Measurements from ENCODE around the gene MYH7. TPM values are rescaled to one million over a fixed set of nuclear protein-coding genes. Genes with fewer than 3 reads are reported as not detected.

Gene MYH7
- total RNA-seq, 1 donor from 2014 or later: not detected

DNA sequence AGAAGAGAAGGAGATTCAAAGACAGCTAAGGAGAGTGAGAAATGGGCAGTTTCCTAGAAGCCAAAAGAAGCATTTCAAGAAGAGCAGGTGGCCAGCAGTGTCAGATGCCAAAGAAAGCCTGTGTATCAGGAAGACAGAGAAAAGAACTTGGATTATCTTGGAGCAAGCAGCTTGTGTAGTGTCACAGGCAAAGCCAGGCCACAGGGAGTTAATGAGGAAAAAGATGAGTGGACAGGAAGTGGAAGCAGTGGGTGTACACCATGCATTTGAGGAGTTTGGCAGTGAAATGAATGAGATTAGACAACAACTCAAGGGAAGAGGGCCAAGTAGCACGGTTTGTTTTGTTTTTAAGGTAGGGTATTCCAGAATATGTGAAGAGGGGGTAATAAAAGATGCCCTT lies 5.6 kb upstream of the MYH7 start:
- Histone ChIP-seq H3K27ac (no peak overlapping the region), H3K9me3 (no peaks in the 10 kb centered on the region), H3K4me3 (no peak overlapping the region), H3K36me3 (no peaks in the 10 kb centered on the region), H3K4me1 (no peaks in the 10 kb centered on the region), H3K27me3 (no peaks in the 10 kb centered on the region)
- no peak for TF ChIP-seq POLR2AphosphoS5 (IDR thresholded peaks at IDR 0.05; ENCODE audit: insufficient read depth in 1 of 2, low read depth in 1 of 2)
- TF ChIP-seq, protein P1, sequence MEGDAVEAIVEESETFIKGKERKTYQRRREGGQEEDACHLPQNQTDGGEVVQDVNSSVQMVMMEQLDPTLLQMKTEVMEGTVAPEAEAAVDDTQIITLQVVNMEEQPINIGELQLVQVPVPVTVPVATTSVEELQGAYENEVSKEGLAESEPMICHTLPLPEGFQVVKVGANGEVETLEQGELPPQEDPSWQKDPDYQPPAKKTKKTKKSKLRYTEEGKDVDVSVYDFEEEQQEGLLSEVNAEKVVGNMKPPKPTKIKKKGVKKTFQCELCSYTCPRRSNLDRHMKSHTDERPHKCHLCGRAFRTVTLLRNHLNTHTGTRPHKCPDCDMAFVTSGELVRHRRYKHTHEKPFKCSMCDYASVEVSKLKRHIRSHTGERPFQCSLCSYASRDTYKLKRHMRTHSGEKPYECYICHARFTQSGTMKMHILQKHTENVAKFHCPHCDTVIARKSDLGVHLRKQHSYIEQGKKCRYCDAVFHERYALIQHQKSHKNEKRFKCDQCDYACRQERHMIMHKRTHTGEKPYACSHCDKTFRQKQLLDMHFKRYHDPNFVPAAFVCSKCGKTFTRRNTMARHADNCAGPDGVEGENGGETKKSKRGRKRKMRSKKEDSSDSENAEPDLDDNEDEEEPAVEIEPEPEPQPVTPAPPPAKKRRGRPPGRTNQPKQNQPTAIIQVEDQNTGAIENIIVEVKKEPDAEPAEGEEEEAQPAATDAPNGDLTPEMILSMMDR (IDR thresholded peaks at IDR 0.05): no peak
- TF ChIP-seq POLR2A (IDR thresholded peaks at IDR 0.05): no peak
- intact Hi-C loops (cut with DNase I): no loop called here
- DNase-seq (ENCODE audit: extremely low spot score in 2 of 2): no peak

GRCh38 chr14:23439107-23439835 lies 3.8 kb upstream of the MYH7 start:
- TF ChIP-seq, protein P1 (IDR thresholded peaks at IDR 0.05): no peak
- TF ChIP-seq POLR2AphosphoS5 (IDR thresholded peaks at IDR 0.05; ENCODE audit: insufficient read depth in 1 of 2, low read depth in 1 of 2): no peak
- no peak for TF ChIP-seq POLR2A (IDR thresholded peaks at IDR 0.05)
- no peak overlapping the region for H3K27ac ChIP-seq
- H3K4me3 ChIP-seq: no peak overlapping the region
- no peaks in the 10 kb centered on the region for H3K9me3 ChIP-seq
- H3K27me3 ChIP-seq: no peaks in the 10 kb centered on the region
- no peaks in the 10 kb centered on the region for H3K4me1 ChIP-seq
- DNase-seq (ENCODE audit: extremely low spot score in 2 of 2): peak in 1 of 2 donors; percentile 52
- H3K36me3 ChIP-seq: no peaks in the 10 kb centered on the region
- intact Hi-C loops (cut with DNase I): no loop called here

DNA sequence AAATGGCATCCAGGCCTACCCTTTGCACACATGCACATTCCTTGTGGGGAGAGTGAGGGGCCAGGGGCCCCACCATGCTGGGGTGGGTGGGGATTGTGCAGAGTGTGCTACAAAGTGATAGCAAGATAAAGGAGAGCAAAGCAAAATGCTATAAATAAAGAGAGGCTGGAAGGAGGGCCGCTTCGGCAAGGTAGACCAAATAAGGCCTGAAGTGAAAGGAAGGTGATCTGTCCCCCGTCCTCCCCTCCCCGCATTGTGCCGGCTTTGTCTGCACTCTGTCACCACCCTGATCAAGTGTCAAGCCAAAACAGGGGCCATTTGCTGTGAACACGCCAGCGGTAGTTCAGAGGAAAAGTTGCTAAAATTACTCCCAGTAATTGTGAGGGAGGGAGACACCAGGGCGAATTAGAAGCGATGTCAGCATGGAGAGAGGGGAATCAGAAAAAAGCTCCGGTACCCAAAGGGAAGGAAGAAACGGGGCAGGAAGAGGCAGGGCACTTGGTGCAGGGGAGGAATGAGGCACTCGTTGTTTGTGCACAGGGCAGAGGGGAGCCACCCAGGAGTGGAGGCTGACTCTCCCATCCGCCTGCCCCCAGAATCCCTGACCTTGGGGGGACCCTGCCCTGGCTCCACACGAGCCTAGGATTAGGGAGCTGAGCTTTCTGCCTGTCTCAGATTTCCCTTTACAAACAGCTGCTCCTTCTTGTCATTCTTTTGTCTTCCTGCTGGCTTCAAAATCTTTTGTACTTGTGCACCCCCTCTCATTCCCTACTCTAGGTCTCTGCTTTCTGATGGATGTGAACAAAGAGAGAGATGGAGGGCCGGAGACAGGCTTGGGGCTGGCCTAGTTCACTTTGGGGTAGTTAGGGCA lies 2.9 kb upstream of the MYH7 start:
- intact Hi-C loops (cut with DNase I): no loop called here
- peak in 1 of 2 donors; percentile 52 for DNase-seq (ENCODE audit: extremely low spot score in 2 of 2)
- H3K27me3 ChIP-seq: no peaks in the 10 kb centered on the region
- no peak for TF ChIP-seq POLR2A (IDR thresholded peaks at IDR 0.05)
- no peak for TF ChIP-seq POLR2AphosphoS5 (IDR thresholded peaks at IDR 0.05; ENCODE audit: insufficient read depth in 1 of 2, low read depth in 1 of 2)
- TF ChIP-seq, protein P1 (IDR thresholded peaks at IDR 0.05): no peak
- no peak overlapping the region for H3K4me3 ChIP-seq
- H3K36me3 ChIP-seq: no peaks in the 10 kb centered on the region
- no peaks in the 10 kb centered on the region for H3K4me1 ChIP-seq
- no peak overlapping the region for H3K27ac ChIP-seq
- H3K9me3 ChIP-seq: no peaks in the 10 kb centered on the region

DNA sequence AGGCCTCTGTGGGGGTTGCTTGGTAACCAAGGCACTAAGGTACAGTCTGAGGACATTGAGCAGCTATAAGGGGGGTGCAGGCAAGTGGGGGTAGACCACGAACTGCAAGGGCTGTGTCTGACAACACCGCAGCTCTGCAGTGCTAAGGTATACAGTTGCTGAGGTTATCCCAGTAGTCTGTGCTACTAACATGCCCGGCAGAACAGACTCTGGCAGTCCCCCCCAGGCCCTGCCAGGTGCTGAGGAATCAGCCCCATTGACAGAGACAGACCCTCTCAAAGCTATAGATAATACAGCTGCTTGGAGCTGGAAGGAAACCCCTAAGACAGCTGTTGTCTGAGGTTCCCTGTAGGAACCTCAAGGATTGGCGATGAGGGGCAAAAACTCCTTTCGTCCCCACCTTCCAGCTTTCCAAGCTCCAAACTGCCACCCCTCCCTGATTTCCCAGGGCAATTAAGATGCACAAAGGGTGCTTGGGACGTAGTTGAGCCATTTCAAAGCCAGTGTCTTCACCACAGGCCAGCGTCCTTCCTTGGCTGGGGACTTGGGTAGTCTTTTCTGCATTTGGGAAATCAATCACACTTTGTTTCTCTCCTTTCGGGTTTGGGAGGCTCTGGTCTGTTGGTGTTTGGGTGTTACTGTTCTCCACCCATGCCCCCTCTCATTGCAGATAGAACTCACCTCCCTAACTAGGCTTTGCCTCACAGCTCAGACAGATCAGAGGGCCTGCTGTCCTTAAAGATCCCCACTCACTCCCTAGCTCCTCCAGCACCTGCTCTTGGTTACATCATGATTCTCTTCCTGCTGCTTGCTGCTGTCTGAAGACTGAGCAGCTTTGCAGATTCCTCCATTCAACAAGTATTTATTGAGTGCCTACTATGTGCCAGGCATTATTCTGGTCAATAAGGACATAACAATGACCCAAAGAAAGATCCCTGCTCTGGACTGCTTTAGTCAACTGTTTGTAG lies 2.0 kb upstream of the MYH7 start:
- Histone ChIP-seq H3K27ac (no peak overlapping the region), H3K9me3 (no peaks in the 10 kb centered on the region), H3K4me1 (no peaks in the 10 kb centered on the region), H3K27me3 (no peaks in the 10 kb centered on the region), H3K36me3 (no peaks in the 10 kb centered on the region), H3K4me3 (no peak overlapping the region)
- intact Hi-C loops (cut with DNase I): no loop called here
- DNase-seq (ENCODE audit: extremely low spot score in 2 of 2): peak in 1 of 2 donors; percentile 43
- TF ChIP-seq, protein P1 (IDR thresholded peaks at IDR 0.05): no peak
- TF ChIP-seq POLR2A (IDR thresholded peaks at IDR 0.05) (no peak), POLR2AphosphoS5 (IDR thresholded peaks at IDR 0.05; ENCODE audit: insufficient read depth in 1 of 2, low read depth in 1 of 2) (no peak)
